Spleen (tissue), 7 donors: ENCODE data around the gene NPLOC4.

Experiments used
- POLR2A ChIP-seq, 3 donors: fragments of 450-650 bp; IDR thresholded peaks; one replicate each; pipeline ENCODE4 v1.5.1; 2017; ENCODE audit warnings: antibody characterized with exemption in 3 of 3, mild to moderate bottlenecking in 1 of 3
- POLR2AphosphoS5 ChIP-seq, 3 donors: sonication (generic); formaldehyde crosslinking; IDR thresholded peaks; one replicate each; pipeline ENCODE4 v1.5.1; 2017; ENCODE audit warnings: antibody characterized with exemption in 3 of 3
- TF ChIP-seq, protein P1 (sequence below), 11 experiments: fragments of 200-600 bp in 7 of 11; fragments of 450-650 bp in 4 of 11; sonication (generic) in 4 of 11; IDR thresholded peaks in 8 of 11; conservative IDR thresholded peaks in 3 of 11; 1 replicate in 7 of 11; 2 replicates in 4 of 11; pipeline versions ENCODE4 v1.4.0 to v1.8.0; 2016 to 2021; ENCODE audit warnings: antibody characterized with exemption in 11 of 11, inconsistent platforms in 4 of 11, mild to moderate bottlenecking in 1 of 11
- donor health status: DM: no; HTN: no; CAD: no; lungs with moderate emphysema.
- donor health status: DM: no; HTN: no; CAD: no.
- donor health status: DM: no; HTN: no; CAD: no.

DNA sequence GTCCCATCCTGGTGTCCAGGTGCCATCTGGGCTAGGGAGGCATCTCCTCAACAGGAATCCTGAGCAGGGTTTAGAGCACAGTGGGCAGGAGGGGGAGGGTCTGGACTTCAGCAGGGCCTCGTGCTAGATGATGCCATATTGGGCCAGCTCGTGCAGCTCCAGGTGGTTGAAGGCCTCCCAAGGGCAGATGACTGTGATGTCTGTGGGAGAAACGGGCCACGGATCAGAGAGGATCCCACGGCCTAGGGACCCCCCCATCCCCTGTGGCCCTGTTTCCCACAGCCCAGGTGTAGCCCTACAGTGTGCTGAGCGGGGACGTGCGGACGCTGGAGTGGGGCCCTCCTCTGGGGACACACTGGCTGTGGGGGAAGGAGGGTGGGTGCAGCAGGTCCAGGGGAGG lies 14.0 kb upstream of the NPLOC4 start:
- TF ChIP-seq, protein P1, sequence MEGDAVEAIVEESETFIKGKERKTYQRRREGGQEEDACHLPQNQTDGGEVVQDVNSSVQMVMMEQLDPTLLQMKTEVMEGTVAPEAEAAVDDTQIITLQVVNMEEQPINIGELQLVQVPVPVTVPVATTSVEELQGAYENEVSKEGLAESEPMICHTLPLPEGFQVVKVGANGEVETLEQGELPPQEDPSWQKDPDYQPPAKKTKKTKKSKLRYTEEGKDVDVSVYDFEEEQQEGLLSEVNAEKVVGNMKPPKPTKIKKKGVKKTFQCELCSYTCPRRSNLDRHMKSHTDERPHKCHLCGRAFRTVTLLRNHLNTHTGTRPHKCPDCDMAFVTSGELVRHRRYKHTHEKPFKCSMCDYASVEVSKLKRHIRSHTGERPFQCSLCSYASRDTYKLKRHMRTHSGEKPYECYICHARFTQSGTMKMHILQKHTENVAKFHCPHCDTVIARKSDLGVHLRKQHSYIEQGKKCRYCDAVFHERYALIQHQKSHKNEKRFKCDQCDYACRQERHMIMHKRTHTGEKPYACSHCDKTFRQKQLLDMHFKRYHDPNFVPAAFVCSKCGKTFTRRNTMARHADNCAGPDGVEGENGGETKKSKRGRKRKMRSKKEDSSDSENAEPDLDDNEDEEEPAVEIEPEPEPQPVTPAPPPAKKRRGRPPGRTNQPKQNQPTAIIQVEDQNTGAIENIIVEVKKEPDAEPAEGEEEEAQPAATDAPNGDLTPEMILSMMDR (IDR thresholded peaks at IDR 0.05 in 8 of 11, conservative IDR thresholded peaks at IDR 0.05 in 3 of 11): no peak
- no peak for TF ChIP-seq POLR2A (IDR thresholded peaks at IDR 0.05)
- TF ChIP-seq POLR2AphosphoS5 (IDR thresholded peaks at IDR 0.05): no peak
